ENCODE data around the gene TICAM1. TPM values are rescaled to one million over a fixed set of nuclear protein-coding genes. Genes with fewer than 3 reads are reported as not detected.
"Not testable (repeated sequence)": the region's sequence is repeated elsewhere in the genome, so short reads cannot be mapped to it uniquely, and the experiment has no call there.

Gene TICAM1
- total RNA-seq, 1 donor from 2014 or later = 39.4 TPM

DNA sequence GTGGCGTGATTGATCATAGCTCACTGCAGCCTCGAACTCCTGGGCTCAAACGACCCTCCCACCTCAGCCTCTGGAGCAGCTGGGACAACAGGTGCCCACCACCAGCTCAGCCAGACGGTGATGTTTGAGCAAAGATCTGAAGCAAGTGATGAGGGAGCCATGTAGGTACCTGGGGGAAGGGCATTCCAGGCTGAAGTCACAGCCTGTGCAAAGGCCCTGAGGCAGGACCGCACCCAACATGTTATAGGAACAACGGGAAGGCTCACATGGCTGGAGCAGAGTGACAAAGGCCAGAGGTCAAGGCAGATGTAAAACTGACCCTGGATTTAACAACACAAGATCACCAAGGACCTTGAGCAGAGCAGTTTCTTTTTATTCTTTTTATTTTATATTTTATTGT lies 25.1 kb downstream of the TICAM1 start:
- Mint-ChIP-seq H3K27me3 (no peaks in the 10 kb centered on the region), H3K4me3 (no peak overlapping the region), H3K36me3 (ENCODE audit: low read depth) (no peaks in the 10 kb centered on the region), H3K27ac (no peak overlapping the region), H3K9me3 (no peaks in the 10 kb centered on the region), H3K4me1 (peaks cover 23% of the 10 kb centered on the region)
- no peak for DNase-seq
- intact Hi-C loops (cut with micrococcal nuclease) = loop anchor here (5.0 kb wide), 1 partner anchor 66 kb away; no protein-coding TSS in a partner anchor
- no peak for ATAC-seq (ENCODE audit: low read depth)
- CTCF ChIA-PET = interaction anchor here (1.0 to 11.6 kb wide), 4 partner anchors 46 to 225 kb away, joined by 3 to 292 read pairs (median 58); no protein-coding TSS in a partner anchor
- TF ChIP-seq, protein P1, sequence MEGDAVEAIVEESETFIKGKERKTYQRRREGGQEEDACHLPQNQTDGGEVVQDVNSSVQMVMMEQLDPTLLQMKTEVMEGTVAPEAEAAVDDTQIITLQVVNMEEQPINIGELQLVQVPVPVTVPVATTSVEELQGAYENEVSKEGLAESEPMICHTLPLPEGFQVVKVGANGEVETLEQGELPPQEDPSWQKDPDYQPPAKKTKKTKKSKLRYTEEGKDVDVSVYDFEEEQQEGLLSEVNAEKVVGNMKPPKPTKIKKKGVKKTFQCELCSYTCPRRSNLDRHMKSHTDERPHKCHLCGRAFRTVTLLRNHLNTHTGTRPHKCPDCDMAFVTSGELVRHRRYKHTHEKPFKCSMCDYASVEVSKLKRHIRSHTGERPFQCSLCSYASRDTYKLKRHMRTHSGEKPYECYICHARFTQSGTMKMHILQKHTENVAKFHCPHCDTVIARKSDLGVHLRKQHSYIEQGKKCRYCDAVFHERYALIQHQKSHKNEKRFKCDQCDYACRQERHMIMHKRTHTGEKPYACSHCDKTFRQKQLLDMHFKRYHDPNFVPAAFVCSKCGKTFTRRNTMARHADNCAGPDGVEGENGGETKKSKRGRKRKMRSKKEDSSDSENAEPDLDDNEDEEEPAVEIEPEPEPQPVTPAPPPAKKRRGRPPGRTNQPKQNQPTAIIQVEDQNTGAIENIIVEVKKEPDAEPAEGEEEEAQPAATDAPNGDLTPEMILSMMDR (IDR thresholded peaks at IDR 0.05) = no peak
- POLR2A ChIA-PET = no interaction called here

DNA sequence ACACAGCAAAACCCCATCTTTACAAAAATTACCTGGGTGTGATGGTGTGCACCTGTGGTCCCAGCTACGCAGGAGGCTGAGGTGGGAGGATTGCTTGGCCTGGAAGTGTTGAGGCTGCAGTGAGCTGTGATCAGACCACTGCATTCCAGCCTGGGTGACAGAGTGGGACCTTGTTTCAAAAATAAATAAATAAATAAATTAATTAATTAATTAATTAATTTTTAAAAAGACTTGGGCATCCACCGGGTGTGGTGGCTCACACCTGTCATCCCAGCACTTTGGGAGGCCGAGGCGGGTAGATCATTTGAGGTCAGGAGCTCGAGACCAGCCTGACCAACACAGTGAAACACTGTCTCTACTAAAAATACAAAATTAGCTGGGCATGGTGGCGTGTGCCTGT lies 26.4 kb downstream of the TICAM1 start:
- H3K4me1 Mint-ChIP-seq = peaks cover 19% of the 10 kb centered on the region
- intact Hi-C loops (cut with micrococcal nuclease) = loop anchor here (5.0 kb wide), 1 partner anchor 67 kb away; no protein-coding TSS in a partner anchor
- ATAC-seq (ENCODE audit: low read depth); POLR2A ChIA-PET; H3K27ac Mint-ChIP-seq; H3K36me3 Mint-ChIP-seq (ENCODE audit: low read depth); DNase-seq; H3K4me3 Mint-ChIP-seq; H3K27me3 Mint-ChIP-seq; H3K9me3 Mint-ChIP-seq: not testable (repeated sequence)
- CTCF ChIA-PET = interaction anchor here (0.7 to 11.6 kb wide), 4 partner anchors 14 to 101 kb away, joined by 3 to 292 read pairs (median 7); partner anchors contain the start of gene FEM1A

DNA sequence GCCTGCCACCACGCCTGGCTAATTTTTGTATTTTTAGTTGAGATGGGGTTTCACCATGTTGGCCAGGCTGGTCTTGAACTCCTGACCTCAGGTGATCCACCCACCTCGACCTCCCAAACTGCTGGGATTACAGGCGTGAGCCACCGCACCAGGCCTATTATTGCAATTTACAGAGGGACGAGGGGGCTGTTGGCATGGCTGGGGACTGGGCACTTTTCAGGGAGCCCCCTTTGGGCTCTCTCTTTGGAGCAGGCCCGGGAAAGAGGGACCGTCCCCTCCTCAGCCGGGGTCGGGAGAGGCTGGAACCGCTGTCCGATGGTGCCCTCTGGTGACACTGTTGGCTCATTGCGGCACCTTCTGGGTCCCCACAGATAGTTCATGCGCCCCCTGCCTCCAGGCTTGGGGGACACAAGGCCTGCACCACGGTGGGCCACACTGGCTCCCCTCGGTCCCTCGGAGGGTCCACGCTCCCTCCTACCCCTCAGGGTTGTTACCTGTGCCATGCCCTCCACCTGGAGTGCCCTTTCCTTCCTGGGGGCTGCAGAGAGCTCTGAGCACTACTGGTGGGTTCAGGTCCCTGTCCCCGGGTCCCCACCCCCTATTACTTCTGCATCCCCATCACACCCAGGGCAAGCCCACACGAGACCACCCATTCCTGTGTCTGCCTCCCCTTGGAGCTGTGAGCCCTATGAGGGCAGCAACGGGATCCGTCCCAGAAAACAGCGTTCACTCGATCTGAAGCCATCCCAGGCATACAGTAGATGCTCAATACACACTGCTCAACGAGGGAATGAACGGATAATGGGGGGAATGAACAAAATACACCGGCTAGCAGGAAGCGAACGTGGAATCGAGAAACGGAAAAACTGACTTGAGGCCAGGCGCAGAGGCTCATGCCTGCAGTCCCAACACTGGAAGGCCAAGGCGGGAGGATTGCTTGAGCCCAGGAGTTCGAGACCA lies 27.5 kb downstream of the TICAM1 start:
- ChIA-PET POLR2A (no interaction called here), CTCF (interaction anchor here (1.0 to 11.6 kb wide), 3 partner anchors 13 to 48 kb away, joined by 3 to 292 read pairs (median 11); partner anchors contain the start of gene FEM1A)
- TF ChIP-seq, protein P1 (IDR thresholded peaks at IDR 0.05) = peak; percentile 52
- H3K36me3 Mint-ChIP-seq (ENCODE audit: low read depth) = peaks cover 3% of the 10 kb centered on the region
- H3K9me3 Mint-ChIP-seq = no peaks in the 10 kb centered on the region
- no peak overlapping the region for H3K27ac Mint-ChIP-seq
- no peak overlapping the region for H3K4me3 Mint-ChIP-seq
- H3K27me3 Mint-ChIP-seq = no peaks in the 10 kb centered on the region
- peaks cover 15% of the 10 kb centered on the region for H3K4me1 Mint-ChIP-seq
- ATAC-seq (ENCODE audit: low read depth) (peak; percentile 94), DNase-seq (peak; percentile 55)
- intact Hi-C loops (cut with micrococcal nuclease) = loop anchor here (1.0 kb wide), 1 partner anchor 72 kb away; no protein-coding TSS in a partner anchor

DNA sequence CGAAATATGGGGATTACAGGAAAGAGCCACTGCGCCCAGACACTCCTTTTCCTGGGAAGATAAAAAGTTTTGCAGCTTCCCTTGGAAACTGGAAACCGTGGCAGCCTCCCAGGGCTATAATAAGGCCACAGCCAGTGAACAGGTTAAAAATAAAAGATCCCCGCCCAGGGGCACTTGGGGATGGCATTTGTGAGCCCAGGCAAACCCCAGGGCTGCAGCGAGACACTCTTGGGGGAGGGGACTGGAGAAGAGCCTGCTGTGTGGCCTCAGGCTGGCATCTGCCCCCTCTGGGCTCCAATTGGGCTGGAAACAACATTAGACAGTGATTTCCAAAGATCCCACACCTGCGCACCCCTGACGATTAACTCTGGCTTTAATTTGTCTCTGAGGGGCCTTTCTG lies 28.8 kb downstream of the TICAM1 start:
- intact Hi-C loops (cut with micrococcal nuclease) = no loop called here
- Mint-ChIP-seq H3K27me3 (no peaks in the 10 kb centered on the region), H3K4me1 (peaks cover 14% of the 10 kb centered on the region), H3K4me3 (no peak overlapping the region), H3K36me3 (ENCODE audit: low read depth) (peaks cover 12% of the 10 kb centered on the region), H3K27ac (no peak overlapping the region), H3K9me3 (no peaks in the 10 kb centered on the region)
- DNase-seq (no peak), ATAC-seq (ENCODE audit: low read depth) (no peak)
- CTCF ChIA-PET = interaction anchor here (3.2 kb wide), 1 partner anchor 12 kb away, joined by 11 read pairs; the partner anchor contains the start of gene FEM1A
- POLR2A ChIA-PET = no interaction called here
- TF ChIP-seq, protein P1 (IDR thresholded peaks at IDR 0.05) = no peak

DNA sequence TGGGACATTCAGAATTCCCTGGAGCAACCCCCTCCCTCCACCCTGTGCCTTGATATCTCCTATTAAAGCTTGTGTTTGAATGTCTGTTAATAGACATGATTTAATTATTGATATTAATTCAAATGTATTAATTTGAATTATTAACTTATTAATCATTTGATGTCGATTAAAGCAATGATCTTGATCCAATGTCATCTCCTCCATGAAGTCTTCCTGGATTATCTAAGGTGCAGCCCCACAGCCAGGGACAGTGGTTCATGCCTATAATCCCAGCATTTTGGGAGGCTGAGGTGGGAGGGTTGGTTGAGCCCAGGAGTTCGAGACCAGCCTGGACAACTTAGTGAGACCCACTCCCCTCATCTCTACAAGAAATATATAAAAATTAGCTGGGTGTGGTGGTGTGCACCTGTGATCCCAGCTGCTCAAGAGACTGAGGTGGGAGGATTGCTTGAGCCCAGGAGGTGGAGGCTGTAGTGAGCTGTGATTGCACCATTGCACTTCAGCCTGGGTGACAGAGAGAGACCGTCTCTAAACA lies 30.4 kb downstream of the TICAM1 start:
- CTCF ChIA-PET = interaction anchor here (1.0 kb wide), 1 partner anchor 9 kb away, joined by 3 read pairs; no protein-coding TSS in a partner anchor
- Mint-ChIP-seq H3K9me3 (no peaks in the 10 kb centered on the region), H3K36me3 (ENCODE audit: low read depth) (peaks cover 20% of the 10 kb centered on the region), H3K27ac (no peak overlapping the region), H3K4me3 (no peak overlapping the region), H3K4me1 (peaks cover 9% of the 10 kb centered on the region), H3K27me3 (no peaks in the 10 kb centered on the region)
- TF ChIP-seq, protein P1 (IDR thresholded peaks at IDR 0.05) = no peak
- DNase-seq = no peak
- intact Hi-C loops (cut with micrococcal nuclease) = no loop called here
- no peak for ATAC-seq (ENCODE audit: low read depth)
- POLR2A ChIA-PET = interaction anchor here (0.7 to 1.1 kb wide), 3 partner anchors 10 to 700 kb away, joined by 3 to 5 read pairs (median 3); partner anchors contain the start of gene FEM1A
